ENCODE measurements around the gene TCERG1L.

TCERG1L gene

DNA sequence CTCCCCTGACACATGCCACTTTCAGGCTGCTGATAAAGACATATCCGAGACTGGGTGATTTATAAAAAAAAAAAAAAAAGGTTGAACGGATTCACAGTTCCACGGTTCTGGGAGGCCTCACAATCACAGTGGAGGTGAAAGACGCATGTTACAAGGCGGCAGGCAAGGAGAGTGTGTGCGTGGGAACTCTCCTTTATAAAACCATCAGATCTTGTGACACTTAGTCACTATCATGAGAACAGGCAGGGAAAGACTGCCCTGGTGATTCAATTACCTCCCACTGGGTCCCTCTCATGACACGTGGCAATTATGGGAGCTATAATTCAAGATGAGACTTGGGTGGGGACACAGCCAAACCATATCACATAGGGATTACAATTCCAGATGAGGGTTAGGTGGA, 181.5 kb downstream of the TCERG1L start:
- Histone ChIP-seq H4K20me1 (ENCODE audit: low read depth, low read length) (no peaks in the 10 kb centered on the region), H3K4me3 (ENCODE audit: insufficient read depth, low read length, poor library complexity, severe bottlenecking) (no peak overlapping the region), H3K79me2 (ENCODE audit: insufficient read depth, low read length) (no peaks in the 10 kb centered on the region), H3K9ac (ENCODE audit: low read length) (no peak overlapping the region), H3K36me3 (ENCODE audit: low read length) (no peaks in the 10 kb centered on the region), H3K27ac (ENCODE audit: low read depth, low read length) (no peak overlapping the region), H3K27me3 (ENCODE audit: low read length) (no peaks in the 10 kb centered on the region), H3K9me2 (replicated peaks; ENCODE audit: insufficient read depth, low read length) (no peaks in the 10 kb centered on the region), H3K9me3 (ENCODE audit: insufficient read depth, low read length) (no peaks in the 10 kb centered on the region), H2AFZ (ENCODE audit: low read depth, low read length, severe bottlenecking) (no peak overlapping the region), H3K4me2 (ENCODE audit: low read depth, low read length, poor library complexity, severe bottlenecking) (no peak overlapping the region), H3F3A (ENCODE audit: insufficient read depth) (no peaks in the 10 kb centered on the region)
- TF ChIP-seq, protein P1, sequence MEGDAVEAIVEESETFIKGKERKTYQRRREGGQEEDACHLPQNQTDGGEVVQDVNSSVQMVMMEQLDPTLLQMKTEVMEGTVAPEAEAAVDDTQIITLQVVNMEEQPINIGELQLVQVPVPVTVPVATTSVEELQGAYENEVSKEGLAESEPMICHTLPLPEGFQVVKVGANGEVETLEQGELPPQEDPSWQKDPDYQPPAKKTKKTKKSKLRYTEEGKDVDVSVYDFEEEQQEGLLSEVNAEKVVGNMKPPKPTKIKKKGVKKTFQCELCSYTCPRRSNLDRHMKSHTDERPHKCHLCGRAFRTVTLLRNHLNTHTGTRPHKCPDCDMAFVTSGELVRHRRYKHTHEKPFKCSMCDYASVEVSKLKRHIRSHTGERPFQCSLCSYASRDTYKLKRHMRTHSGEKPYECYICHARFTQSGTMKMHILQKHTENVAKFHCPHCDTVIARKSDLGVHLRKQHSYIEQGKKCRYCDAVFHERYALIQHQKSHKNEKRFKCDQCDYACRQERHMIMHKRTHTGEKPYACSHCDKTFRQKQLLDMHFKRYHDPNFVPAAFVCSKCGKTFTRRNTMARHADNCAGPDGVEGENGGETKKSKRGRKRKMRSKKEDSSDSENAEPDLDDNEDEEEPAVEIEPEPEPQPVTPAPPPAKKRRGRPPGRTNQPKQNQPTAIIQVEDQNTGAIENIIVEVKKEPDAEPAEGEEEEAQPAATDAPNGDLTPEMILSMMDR (IDR thresholded peaks at IDR 0.05; ENCODE audit: insufficient read depth, low read length, poor library complexity, severe bottlenecking) = no peak
- TF ChIP-seq EZH2phosphoT487 (conservative IDR thresholded peaks at IDR 0.05; ENCODE audit: low read length) = no peak

DNA sequence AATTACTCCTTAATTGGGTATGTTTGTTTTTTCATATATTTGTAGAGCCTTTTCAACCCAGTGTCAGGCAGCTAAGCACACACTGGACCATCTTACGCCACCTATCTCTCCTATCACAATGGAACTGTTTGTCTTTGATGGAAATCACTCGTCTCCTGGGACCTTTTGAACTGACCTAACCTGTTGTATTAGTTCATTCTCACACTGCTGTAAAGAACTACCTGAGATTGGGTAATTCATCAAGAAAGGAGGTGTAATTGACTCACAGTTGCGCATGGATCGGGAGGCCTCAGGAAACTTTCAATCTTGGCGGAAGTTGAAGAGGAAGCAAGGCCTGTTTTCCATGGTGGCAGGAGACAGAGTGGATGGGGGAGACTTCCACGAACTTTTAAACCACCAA, 182.0 kb downstream of the TCERG1L start:
- Histone ChIP-seq H3K27ac (ENCODE audit: low read depth, low read length) (no peak overlapping the region), H3K79me2 (ENCODE audit: insufficient read depth, low read length) (no peaks in the 10 kb centered on the region), H3K4me3 (ENCODE audit: insufficient read depth, low read length, poor library complexity, severe bottlenecking) (no peak overlapping the region), H2AFZ (ENCODE audit: low read depth, low read length, severe bottlenecking) (no peak overlapping the region), H3K9ac (ENCODE audit: low read length) (no peak overlapping the region), H4K20me1 (ENCODE audit: low read depth, low read length) (no peaks in the 10 kb centered on the region), H3K27me3 (ENCODE audit: low read length) (no peaks in the 10 kb centered on the region), H3K9me2 (replicated peaks; ENCODE audit: insufficient read depth, low read length) (no peaks in the 10 kb centered on the region), H3K36me3 (ENCODE audit: low read length) (no peaks in the 10 kb centered on the region), H3F3A (ENCODE audit: insufficient read depth) (no peaks in the 10 kb centered on the region), H3K4me2 (ENCODE audit: low read depth, low read length, poor library complexity, severe bottlenecking) (no peak overlapping the region), H3K9me3 (ENCODE audit: insufficient read depth, low read length) (no peaks in the 10 kb centered on the region)
- no peak for TF ChIP-seq EZH2phosphoT487 (conservative IDR thresholded peaks at IDR 0.05; ENCODE audit: low read length)
- TF ChIP-seq, protein P1 (IDR thresholded peaks at IDR 0.05; ENCODE audit: insufficient read depth, low read length, poor library complexity, severe bottlenecking) = no peak

DNA sequence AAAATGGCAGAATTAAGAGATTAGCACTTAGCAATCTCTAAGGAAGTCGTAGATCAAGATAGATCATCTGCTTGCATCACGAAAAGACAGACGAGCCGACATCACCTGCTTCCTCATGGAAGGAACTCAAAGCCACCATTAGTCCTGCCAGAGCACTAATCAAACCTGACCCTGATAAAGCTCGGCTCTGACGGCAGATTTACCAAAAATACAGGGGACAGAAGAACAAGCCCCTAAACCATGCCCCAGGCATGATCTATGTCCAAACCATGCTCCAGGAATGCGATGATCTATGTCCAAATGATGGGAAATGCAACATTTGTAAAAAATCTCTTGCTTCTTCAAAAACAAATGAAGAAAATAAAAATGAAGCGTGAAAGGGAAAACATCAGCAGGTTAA, 182.8 kb downstream of the TCERG1L start:
- no peaks in the 10 kb centered on the region for H4K20me1 ChIP-seq (ENCODE audit: low read depth, low read length)
- no peaks in the 10 kb centered on the region for H3K9me2 ChIP-seq (replicated peaks; ENCODE audit: insufficient read depth, low read length)

More for the DNA sequence above, 182.8 kb downstream of the TCERG1L start:
- H3K27ac ChIP-seq (ENCODE audit: low read depth, low read length) = no peak overlapping the region
- H3K4me3 ChIP-seq (ENCODE audit: insufficient read depth, low read length, poor library complexity, severe bottlenecking) = no peak overlapping the region
- H3K9ac ChIP-seq (ENCODE audit: low read length) = no peak overlapping the region
- H3K27me3 ChIP-seq (ENCODE audit: low read length) = no peaks in the 10 kb centered on the region
- H3F3A ChIP-seq (ENCODE audit: insufficient read depth) = no peaks in the 10 kb centered on the region
- H3K79me2 ChIP-seq (ENCODE audit: insufficient read depth, low read length) = no peaks in the 10 kb centered on the region
- no peak overlapping the region for H3K4me2 ChIP-seq (ENCODE audit: low read depth, low read length, poor library complexity, severe bottlenecking)
- H3K36me3 ChIP-seq (ENCODE audit: low read length) = no peaks in the 10 kb centered on the region
- H2AFZ ChIP-seq (ENCODE audit: low read depth, low read length, severe bottlenecking) = no peak overlapping the region
- TF ChIP-seq, protein P1 (IDR thresholded peaks at IDR 0.05; ENCODE audit: insufficient read depth, low read length, poor library complexity, severe bottlenecking) = no peak
- TF ChIP-seq EZH2phosphoT487 (conservative IDR thresholded peaks at IDR 0.05; ENCODE audit: low read length) = no peak
- no peaks in the 10 kb centered on the region for H3K9me3 ChIP-seq (ENCODE audit: insufficient read depth, low read length)

Measured in SU-DHL-6 (cell line).